Kidney (tissue), 14 donors: ENCODE measurements around the gene CTNNAL1. TPM values are rescaled to one million over a fixed set of nuclear protein-coding genes. Genes with fewer than 3 reads are reported as not detected.
A peak's percentile ranks its signal among the peaks of the same experiment; 100 is the strongest.

Experiments used
- DNase-seq, 5 donors: peaks; one replicate each; pipeline ENCODE4 v3.0.0-alpha.2; 2013 to 2020
- FAIRE-seq: peaks from 2 replicates; lab custom pipeline; 2012; peaks lifted over from hg19 to GRCh38; lab: Jason Lieb, UNC
- H3K27ac ChIP-seq, 2 donors: one replicate each; pipeline ENCODE4 v1.7.0; 2013; ENCODE audit warnings: low read depth in 2 of 2, low read length in 2 of 2, inconsistent platforms in 1 of 2
- H3K27me3 ChIP-seq: one replicate; pipeline ENCODE4 v1.7.1; 2013; ENCODE audit warnings: low read length, inconsistent platforms; ENCODE audit not compliant: control insufficient read depth, insufficient read depth
- H3K36me3 ChIP-seq, 3 donors: one replicate each; pipeline versions ENCODE4 v1.7.0 to v1.7.1; 2013; ENCODE audit warnings: low read length in 3 of 3, control low read depth in 1 of 3, inconsistent platforms in 1 of 3; ENCODE audit not compliant: insufficient read depth in 3 of 3, control insufficient read depth in 2 of 3
- H3K4me1 ChIP-seq, 3 donors: one replicate each; pipeline versions ENCODE4 v1.7.0 to v1.7.1; 2013; ENCODE audit warnings: low read length in 3 of 3, inconsistent platforms in 1 of 3, low read depth in 1 of 3; ENCODE audit not compliant: control insufficient read depth in 2 of 3, insufficient read depth in 2 of 3
- H3K4me3 ChIP-seq, 3 donors: one replicate each; pipeline versions ENCODE4 v1.7.0 to v1.8.1; 2013; ENCODE audit warnings: low read length in 3 of 3, control low read depth in 1 of 3, inconsistent platforms in 1 of 3
- H3K9ac ChIP-seq, 3 donors: one replicate each; pipeline versions ENCODE4 v1.7.0 to v1.7.1; 2013; ENCODE audit warnings: low read length in 3 of 3, control low read depth in 1 of 3, inconsistent platforms in 1 of 3
- H3K9me3 ChIP-seq, 3 donors: one replicate each; pipeline versions ENCODE4 v1.7.0 to v1.7.1; 2013; ENCODE audit warnings: low read length in 3 of 3, control low read depth in 1 of 3, inconsistent platforms in 1 of 3; ENCODE audit not compliant: control insufficient read depth in 2 of 3, insufficient read depth in 1 of 3
- intact Hi-C: fragments of 100-400 bp; cut with DNase I; formaldehyde crosslinking; loops from one replicate; pipeline ENCODE4 v1.11.1; 2022
- polyA plus RNA-seq: library from polyadenylated mRNA; stranded (reverse); fragments of 350-450 nt; fragmentation: Illumina TruSeq; extraction: RNeasy Lipid Tissue Mini Kit (QIAGEN cat#74804); gene quantifications from one replicate; pipeline ENCODE4 v1.2.3, GENCODE V29; 2014; ENCODE audit warnings: low read depth, low replicate concordance; ENCODE audit not compliant: insufficient read depth
- total RNA-seq: library from RNA; stranded (reverse); fragmentation: NEBNext Ultra II Directional; extraction: Animal tissue kit (Norgen Biotek cat#: 25700); gene quantifications from one replicate; pipeline ENCODE4 v1.2.1, GENCODE V29; 2021
- TF ChIP-seq, protein P1 (sequence below): IDR thresholded peaks from 3 replicates; pipeline ENCODE4 v1.5.1; 2012; ENCODE audit warnings: mild to moderate bottlenecking, moderate library complexity, borderline replicate concordance; ENCODE audit not compliant: insufficient read depth; ENCODE audit errors: extremely low read depth
- donor health status: control.
- donor health status: control.
- donor health status: control.
- donor health status: control.
- donor health status: control.
- donor health status: DM: yes; HTN: yes; CAD: no.
- donor health status: Normal renal cell carcinoma (clear cell type).

Gene CTNNAL1
- total and polyA plus RNA-seq, 2 donors from 2014 or later, result 38.6 to 54.8 TPM

DNA sequence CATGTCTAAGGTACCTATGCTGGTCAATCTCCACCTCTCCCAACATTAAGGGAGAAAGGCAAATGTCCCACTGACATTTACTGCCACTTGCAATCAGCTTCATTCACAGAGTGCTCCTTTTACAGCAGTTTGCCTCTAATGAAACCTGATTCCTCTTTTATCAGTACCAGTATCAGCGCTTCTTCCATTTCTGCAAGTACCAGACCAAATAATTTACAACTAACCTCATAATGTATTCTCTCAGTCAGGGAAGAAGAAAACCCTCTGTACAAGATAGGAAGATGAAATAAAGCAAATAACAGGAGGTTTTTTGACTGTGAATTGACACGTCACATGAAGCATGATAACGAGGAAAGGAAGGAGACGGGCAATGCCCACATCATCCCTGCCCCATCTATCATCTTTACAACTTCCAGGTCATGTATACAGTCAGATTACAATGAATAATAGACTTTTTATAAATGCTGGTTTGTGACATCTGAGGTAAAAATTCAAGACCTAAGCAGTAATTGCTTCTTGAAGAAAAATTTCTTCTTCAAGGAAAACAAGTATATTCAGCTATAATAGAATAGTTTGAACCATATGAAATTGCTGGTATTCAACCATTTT lies 57.2 kb downstream of the CTNNAL1 start:
- peaks cover 0 to 7% (median 2%) of the 10 kb centered on the region in 3 donors for H3K36me3 ChIP-seq

DNA sequence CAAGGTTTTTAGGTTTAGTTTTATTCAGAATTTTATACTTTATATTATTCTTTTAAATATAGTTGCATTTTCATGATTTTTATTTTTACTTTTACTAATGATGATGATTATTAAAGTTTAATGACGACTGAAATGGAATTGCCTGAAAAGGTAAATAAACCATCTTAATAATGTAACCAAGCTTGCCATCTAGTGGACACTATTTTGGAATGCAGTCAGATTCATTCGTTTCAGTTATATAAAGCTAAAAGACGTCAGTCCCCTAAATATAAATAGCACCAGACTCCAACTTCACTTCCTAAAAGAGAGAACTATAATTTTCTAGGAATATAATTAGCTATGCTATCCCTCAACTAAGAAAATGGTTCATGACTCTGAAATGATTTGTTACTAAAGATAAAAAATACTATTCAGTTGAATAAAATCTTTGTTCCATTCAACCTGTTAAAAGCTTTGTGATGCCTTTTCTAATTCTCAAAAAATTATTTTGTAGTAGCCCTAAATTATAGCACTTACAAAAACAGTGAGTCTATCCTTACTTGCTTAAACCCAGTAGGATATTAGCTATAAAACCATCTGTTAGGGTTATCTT lies 59.2 kb downstream of the CTNNAL1 start:
- Histone ChIP-seq H3K27ac (peak overlapping the region in 1 of 2 donors; percentile 11), H3K27me3 (no peaks in the 10 kb centered on the region), H3K36me3 (peaks cover 0 to 7% (median 2%) of the 10 kb centered on the region in 3 donors), H3K9ac (peak overlapping the region in 1 of 3 donors; percentile 1), H3K4me3 (no peak overlapping the region), H3K9me3 (no peaks in the 10 kb centered on the region), H3K4me1 (no peaks in the 10 kb centered on the region)
- FAIRE-seq, result peak; percentile 97
- intact Hi-C loops, result no loop called here
- TF ChIP-seq, protein P1, sequence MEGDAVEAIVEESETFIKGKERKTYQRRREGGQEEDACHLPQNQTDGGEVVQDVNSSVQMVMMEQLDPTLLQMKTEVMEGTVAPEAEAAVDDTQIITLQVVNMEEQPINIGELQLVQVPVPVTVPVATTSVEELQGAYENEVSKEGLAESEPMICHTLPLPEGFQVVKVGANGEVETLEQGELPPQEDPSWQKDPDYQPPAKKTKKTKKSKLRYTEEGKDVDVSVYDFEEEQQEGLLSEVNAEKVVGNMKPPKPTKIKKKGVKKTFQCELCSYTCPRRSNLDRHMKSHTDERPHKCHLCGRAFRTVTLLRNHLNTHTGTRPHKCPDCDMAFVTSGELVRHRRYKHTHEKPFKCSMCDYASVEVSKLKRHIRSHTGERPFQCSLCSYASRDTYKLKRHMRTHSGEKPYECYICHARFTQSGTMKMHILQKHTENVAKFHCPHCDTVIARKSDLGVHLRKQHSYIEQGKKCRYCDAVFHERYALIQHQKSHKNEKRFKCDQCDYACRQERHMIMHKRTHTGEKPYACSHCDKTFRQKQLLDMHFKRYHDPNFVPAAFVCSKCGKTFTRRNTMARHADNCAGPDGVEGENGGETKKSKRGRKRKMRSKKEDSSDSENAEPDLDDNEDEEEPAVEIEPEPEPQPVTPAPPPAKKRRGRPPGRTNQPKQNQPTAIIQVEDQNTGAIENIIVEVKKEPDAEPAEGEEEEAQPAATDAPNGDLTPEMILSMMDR, result peak; percentile 57
- peak in 2 of 5 donors; percentile 60 to 67 for DNase-seq

More for the DNA sequence above, 57.2 kb downstream of the CTNNAL1 start:
- FAIRE-seq (no peak), DNase-seq (peak in 2 of 5 donors; percentile 12 to 34)
- no peak overlapping the region for H3K9ac ChIP-seq
- no peaks in the 10 kb centered on the region for H3K27me3 ChIP-seq
- no peak overlapping the region for H3K27ac ChIP-seq
- intact Hi-C loops, result no loop called here
- H3K4me1 ChIP-seq, result no peaks in the 10 kb centered on the region
- TF ChIP-seq, protein P1, result no peak
- H3K9me3 ChIP-seq, result no peaks in the 10 kb centered on the region
- no peak overlapping the region for H3K4me3 ChIP-seq

DNA sequence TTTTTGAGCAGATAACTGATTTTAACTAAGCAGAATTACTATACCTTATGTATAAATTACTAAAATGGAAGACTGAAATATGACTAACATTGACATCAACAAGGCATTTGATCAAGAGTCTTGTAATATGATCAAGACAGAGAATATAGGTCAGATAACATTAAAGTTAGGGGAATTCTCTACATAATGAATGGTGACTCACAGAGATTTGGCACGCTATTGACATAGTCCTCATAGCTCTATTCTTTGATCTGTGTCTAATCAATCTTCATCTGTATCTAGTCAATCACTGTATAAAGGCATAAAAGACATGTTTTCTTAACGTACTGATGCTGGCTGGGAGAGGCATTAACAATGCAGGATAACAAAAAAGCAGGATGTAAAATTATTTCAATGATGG lies 61.7 kb downstream of the CTNNAL1 start:
- TF ChIP-seq, protein P1, result no peak
- Histone ChIP-seq H3K36me3 (peaks cover 0 to 7% (median 4%) of the 10 kb centered on the region in 3 donors), H3K9ac (no peak overlapping the region), H3K4me1 (no peaks in the 10 kb centered on the region), H3K9me3 (no peaks in the 10 kb centered on the region), H3K4me3 (no peak overlapping the region), H3K27ac (no peak overlapping the region), H3K27me3 (no peaks in the 10 kb centered on the region)
- no peak for DNase-seq
- intact Hi-C loops, result no loop called here
- no peak for FAIRE-seq
